Measurements from ENCODE around the gene MT1F.

- TF ChIP-seq POLR2AphosphoS5 (IDR thresholded peaks at IDR 0.05; ENCODE audit: low read depth, low read length), result no peak
- no peak for TF ChIP-seq CTCF (IDR thresholded peaks at IDR 0.05)
- TF ChIP-seq, protein P1, sequence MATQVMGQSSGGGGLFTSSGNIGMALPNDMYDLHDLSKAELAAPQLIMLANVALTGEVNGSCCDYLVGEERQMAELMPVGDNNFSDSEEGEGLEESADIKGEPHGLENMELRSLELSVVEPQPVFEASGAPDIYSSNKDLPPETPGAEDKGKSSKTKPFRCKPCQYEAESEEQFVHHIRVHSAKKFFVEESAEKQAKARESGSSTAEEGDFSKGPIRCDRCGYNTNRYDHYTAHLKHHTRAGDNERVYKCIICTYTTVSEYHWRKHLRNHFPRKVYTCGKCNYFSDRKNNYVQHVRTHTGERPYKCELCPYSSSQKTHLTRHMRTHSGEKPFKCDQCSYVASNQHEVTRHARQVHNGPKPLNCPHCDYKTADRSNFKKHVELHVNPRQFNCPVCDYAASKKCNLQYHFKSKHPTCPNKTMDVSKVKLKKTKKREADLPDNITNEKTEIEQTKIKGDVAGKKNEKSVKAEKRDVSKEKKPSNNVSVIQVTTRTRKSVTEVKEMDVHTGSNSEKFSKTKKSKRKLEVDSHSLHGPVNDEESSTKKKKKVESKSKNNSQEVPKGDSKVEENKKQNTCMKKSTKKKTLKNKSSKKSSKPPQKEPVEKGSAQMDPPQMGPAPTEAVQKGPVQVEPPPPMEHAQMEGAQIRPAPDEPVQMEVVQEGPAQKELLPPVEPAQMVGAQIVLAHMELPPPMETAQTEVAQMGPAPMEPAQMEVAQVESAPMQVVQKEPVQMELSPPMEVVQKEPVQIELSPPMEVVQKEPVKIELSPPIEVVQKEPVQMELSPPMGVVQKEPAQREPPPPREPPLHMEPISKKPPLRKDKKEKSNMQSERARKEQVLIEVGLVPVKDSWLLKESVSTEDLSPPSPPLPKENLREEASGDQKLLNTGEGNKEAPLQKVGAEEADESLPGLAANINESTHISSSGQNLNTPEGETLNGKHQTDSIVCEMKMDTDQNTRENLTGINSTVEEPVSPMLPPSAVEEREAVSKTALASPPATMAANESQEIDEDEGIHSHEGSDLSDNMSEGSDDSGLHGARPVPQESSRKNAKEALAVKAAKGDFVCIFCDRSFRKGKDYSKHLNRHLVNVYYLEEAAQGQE (IDR thresholded peaks at IDR 0.05; ENCODE audit: insufficient read depth in 1 of 2, low read depth in 2 of 2, low read length in 1 of 2), result no peak
These were observed 25.5 kb upstream of the MT1F start, which contains the start of gene MT1M for GRCh38 chr16:56632156-56632847.

Measured in Panc1 (cell line).